ENCODE measurements around the gene LYPD5. TPM values are rescaled to one million over a fixed set of nuclear protein-coding genes. Genes with fewer than 3 reads are reported as not detected.
"Not testable (repeated sequence)": the region's sequence is repeated elsewhere in the genome, so short reads cannot be mapped to it uniquely, and the experiment has no call there.

LYPD5 gene
- total RNA-seq, 1 experiment from 2014 or later: 2.1 TPM

DNA sequence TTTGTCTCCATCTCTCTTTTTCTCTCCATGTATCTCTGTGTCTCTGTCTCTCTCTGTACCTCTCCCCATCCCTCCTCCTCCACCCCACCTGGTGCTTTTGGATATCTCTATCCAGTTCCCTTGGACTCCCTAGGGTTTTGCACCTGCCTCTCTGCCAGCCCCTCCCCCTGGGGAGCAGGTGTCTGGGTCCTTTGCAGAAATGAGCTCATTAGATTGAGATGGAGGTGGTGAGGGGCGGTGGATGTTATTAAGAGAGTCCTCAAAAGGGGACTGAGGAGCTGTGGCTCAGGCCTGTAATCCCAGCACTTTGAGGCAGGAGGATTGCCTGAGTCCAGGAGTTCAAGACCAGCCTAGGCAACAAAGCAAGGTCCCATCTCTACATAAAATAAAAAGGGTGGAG lies 23.6 kb downstream of the LYPD5 start:
- no peak for DNase-seq (ENCODE audit: low read depth)

DNA sequence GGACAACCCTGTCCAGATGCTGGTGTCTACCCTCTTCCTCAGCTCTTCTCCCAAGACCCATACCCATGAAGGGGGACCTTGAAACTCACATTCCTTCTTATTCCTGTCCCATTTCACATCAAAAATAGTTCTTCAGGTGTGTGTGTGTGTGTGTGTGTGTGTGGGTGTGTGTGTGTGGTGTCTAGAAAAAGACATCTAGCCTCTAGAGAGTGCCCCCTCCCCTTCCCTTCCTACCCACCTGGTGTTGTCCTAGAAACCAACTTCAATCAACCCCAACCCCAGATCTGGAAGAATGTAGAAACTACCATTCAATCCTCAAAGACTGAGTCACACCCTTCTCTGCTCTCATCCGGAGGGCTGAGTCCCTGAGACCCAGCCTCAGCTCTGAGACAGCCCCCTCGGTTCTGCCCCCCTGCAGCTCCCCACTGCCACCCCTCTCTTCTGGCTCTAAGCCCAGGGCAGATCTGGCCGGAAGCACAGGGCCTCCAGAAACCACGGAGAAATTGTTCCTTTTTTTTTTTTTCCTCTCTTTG lies 25.0 kb downstream of the LYPD5 start:
- DNase-seq (ENCODE audit: low read depth): peak; percentile 90

DNA sequence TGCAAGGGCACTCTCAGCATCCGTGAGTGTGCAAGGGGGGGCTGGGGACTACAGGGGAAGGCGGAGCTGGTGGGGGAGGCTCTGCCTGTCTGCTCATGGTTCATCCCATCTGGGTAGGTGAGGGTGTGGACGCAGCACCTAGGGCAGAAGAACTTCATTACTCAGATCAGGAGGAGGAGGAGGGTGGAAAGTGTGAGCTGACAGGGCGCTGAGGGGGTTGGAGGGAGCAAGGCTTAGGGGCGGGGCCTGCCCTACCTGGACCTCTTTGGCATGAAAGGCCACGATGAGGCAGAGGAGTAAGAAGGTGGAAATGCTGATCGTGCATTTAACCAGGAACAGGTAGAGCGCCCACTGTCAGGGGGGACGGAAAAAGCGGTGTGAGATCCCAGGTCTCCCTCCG lies 26.0 kb downstream of the LYPD5 start:
- DNase-seq (ENCODE audit: low read depth): no peak

- DNase-seq (ENCODE audit: low read depth): no peak
These were observed 26.9 kb downstream of the LYPD5 start for GRCh38 chr19:43775299-43775890.

DNA sequence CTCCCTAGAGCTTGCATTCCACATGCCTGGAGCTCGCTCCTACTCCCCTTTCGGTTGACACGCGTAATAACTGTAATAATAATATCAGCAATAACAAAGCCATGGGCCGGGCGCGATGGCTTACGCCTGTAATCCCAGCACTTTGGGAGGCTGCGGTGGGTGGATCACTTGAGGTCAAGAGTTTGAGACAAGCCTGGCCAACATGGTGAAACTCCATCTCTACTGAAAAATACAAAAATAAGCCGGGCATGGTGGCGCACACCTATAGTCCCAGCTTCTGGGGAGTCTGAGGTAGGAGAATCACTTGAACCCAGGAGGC lies 27.3 kb downstream of the LYPD5 start:
- not testable (repeated sequence) for DNase-seq (ENCODE audit: low read depth)

GRCh38 chr19:43774103-43774939 lies 27.9 kb downstream of the LYPD5 start:
- no peak for DNase-seq (ENCODE audit: low read depth)

GRCh38 chr19:43773725-43774102 lies 28.5 kb downstream of the LYPD5 start:
- no peak for DNase-seq (ENCODE audit: low read depth)

GRCh38 chr19:43769256-43769655 lies 33.0 kb downstream of the LYPD5 start:
- no peak for DNase-seq (ENCODE audit: low read depth)

DNA sequence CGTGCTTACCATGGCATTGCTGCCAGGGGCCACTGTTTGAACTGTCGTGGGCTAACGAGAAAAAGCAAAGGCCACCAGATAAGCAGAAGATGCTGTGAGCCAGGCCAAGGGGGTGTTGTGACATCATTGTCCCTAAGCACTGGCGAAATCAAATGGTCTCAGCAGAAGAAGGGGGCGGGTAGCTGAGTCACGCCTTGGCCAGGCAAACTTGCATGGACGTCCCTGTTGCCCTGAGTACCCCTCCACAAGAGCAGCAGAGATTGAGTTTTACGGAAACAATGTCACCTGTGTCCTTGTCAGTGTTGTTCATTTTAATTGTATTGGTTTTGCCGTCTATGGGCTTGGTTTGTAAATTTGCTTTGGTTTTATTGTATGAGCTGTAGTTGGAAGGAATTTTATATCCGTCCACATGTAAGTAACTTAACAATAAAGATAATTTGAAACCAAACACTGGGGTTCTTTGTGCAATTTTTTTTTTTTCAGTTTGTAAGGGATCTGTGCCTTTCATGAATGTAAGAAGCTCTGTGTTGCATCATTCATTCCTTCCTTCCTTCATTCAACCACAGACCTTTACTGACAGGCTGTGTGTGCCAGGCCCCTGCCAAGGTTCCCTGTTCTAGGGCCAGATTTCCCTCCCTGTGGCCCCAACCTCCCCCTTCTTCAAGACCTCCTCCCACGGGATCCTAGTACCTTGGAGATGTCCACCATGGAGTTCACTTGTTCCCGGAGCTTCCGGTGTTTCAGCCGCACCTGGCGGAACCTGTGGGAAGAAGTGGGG lies 33.8 kb downstream of the LYPD5 start:
- DNase-seq (ENCODE audit: low read depth): no peak

- no peak for DNase-seq (ENCODE audit: low read depth)
These were observed 34.4 kb downstream of the LYPD5 start for GRCh38 chr19:43767818-43768217.

DNA sequence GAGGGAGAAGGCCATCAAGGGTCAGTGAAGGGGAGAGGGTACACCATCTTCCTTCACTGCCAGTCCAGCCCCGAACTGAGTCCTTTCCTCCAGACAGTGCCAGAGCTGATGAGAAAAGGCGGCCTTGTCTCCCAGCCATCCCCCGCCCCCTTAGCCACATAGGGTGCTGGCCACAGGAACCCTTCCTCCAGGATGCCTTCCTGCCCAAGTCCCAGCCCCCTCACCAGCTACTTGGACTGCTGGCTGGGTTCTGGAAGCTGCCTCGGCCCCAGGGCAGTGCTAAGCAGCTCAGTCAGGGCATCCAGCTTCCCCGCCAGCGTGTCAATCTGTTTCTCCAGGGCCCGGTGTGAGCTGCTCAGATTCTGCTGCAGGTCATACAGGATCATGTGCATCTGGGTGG lies 34.9 kb downstream of the LYPD5 start:
- DNase-seq (ENCODE audit: low read depth): no peak

GRCh38 chr19:43766755-43767043 lies 35.5 kb downstream of the LYPD5 start:
- DNase-seq (ENCODE audit: low read depth): no peak

- DNase-seq (ENCODE audit: low read depth): peak; percentile 99
These were observed 37.0 kb downstream of the LYPD5 start for GRCh38 chr19:43765109-43765876.

- DNase-seq (ENCODE audit: low read depth): not testable (repeated sequence)
These were observed 37.6 kb downstream of the LYPD5 start for GRCh38 chr19:43764684-43765083.

DNA sequence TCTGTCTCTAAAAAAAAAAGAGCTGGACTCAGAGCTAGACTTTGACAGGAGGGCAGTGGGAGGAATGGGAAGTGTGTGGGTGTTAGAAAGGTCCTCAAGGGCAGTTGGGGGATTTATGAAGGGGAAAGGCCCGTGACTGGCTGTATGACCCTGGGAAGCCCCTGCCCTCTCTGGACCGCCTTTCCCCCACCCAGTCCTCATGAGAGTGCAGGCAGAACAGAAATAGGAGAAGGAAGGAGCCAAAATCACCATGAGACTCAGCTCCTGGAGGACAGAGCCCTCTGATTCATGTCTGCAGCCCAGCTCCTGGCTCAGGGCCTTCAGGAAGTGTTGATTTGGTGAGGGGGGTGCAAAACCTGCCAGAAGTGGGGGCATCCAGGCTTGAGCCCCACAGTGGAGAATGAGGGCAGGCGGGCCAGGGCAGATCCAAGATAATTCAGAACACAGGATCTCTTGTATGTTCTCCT lies 38.7 kb downstream of the LYPD5 start:
- peak; percentile 61 for DNase-seq (ENCODE audit: low read depth)

- no peak for DNase-seq (ENCODE audit: low read depth)
These were observed 39.4 kb downstream of the LYPD5 start for GRCh38 chr19:43762814-43763213.

- no peak for DNase-seq (ENCODE audit: low read depth)
These were observed 41.3 kb downstream of the LYPD5 start for GRCh38 chr19:43760941-43761340.

GRCh38 chr19:43759515-43759914 lies 42.7 kb downstream of the LYPD5 start:
- DNase-seq (ENCODE audit: low read depth): peak; percentile 88

GRCh38 chr19:43755256-43755801 lies 46.9 kb downstream of the LYPD5 start:
- peak; percentile 49 for DNase-seq (ENCODE audit: low read depth)

DNA sequence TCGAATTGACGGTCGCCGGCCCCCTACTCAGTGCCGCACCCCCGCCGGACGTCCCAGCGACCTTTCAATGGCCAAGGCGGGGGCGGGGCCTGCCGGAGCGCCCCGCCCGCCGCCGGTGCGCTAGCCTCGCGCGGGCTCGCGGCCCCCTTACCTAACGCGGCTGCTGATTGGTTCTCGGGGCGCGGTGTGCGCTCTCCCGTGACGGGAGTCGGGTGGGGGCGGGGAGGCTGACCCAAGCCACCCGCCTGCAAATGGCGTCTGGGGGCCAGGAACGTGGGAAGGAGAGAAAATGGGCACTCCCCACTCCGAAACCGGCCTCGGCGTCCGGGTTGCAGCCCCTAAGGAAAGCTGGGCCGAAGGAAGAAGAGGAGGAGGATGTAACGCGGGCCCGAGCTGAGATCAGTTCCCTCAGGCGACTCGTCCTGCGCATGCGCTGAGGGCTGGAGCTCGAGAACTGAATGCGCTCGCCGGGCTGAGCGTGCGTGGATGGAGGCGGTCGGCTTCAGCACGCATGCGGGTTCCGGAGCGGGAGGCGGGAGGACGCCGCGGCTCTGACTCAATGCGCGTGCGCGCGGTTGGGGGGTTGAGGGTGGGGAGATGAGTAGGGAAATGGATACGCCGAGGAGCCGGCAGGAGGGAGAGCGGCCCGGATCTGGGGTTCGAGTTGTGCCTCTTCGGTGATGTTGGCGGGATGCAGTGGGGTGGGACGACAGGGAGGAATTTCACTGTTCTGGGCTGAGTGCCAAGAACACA lies 47.6 kb downstream of the LYPD5 start, which contains the start of gene SMG9:
SMG9 (minus strand) TSS at position 460 of the 753 bp plus-strand sequence. CDS start 4,221 bp downstream, outside the sequence.
- peak; percentile 97 for DNase-seq (ENCODE audit: low read depth)

GRCh38 chr19:43754253-43754502 lies 48.1 kb downstream of the LYPD5 start:
- no peak for DNase-seq (ENCODE audit: low read depth)
